ENCODE measurements around the gene PRDM1.
A peak's percentile ranks its signal among the peaks of the same experiment; 100 is the strongest.
"Not testable (repeated sequence)": the region's sequence is repeated elsewhere in the genome, so short reads cannot be mapped to it uniquely, and the experiment has no call there.

The PRDM1 gene

GRCh38 chr6:106142876-106143431 lies 56.8 kb downstream of the PRDM1 start:
- no peak for DNase-seq

- no peak for DNase-seq
Observed at GRCh38 chr6:106143665-106144064, 57.5 kb downstream of the PRDM1 start.

DNA sequence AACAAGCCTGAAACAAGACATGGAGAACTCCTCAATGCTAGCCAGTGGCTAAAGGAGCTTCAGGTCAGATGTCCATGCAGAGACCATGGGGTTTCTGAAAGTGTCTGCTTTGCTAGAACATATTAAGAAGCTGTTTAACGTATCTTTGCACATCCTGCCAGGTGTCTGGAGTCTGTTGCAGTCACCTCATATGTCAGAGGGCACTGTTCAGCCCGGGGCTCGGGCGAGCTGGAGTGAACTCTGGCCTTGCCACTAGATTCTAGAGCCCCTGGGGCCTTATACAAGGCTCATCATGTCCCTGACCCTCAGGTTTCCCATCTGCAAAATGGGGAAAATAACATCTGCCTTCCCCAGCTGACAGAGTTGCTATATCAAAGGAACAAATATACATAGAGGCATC lies 59.0 kb downstream of the PRDM1 start:
- no peak for DNase-seq

- DNase-seq = peak; percentile 67
Observed at GRCh38 chr6:106145741-106146227, 59.6 kb downstream of the PRDM1 start.

GRCh38 chr6:106146852-106147351 lies 60.8 kb downstream of the PRDM1 start:
- no peak for DNase-seq

- DNase-seq = no peak
Observed at GRCh38 chr6:106147476-106147875, 61.3 kb downstream of the PRDM1 start.

- DNase-seq = no peak
Observed at GRCh38 chr6:106149472-106150069, 63.4 kb downstream of the PRDM1 start.

- DNase-seq = not testable (repeated sequence)
Observed at GRCh38 chr6:106152476-106152875, 66.3 kb downstream of the PRDM1 start.

DNA sequence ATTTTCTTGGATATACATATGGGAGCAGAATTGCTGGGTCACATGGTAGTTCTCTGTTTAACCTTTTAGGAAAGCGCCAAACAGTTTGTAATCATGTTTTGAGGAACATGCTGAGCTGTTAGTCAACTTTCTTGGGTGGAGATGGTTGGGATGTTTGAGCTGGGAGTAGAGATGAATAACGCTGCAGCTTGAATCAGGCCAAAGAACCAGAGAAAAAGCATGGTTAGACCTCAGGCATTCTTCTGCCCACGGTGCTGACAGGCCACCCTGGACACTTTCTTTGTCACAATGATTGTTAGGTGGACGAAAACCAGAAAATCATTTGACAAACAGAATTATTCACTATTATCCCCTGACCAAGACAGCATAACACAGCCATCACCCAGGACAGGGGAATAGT lies 66.8 kb downstream of the PRDM1 start:
- DNase-seq = no peak

DNA sequence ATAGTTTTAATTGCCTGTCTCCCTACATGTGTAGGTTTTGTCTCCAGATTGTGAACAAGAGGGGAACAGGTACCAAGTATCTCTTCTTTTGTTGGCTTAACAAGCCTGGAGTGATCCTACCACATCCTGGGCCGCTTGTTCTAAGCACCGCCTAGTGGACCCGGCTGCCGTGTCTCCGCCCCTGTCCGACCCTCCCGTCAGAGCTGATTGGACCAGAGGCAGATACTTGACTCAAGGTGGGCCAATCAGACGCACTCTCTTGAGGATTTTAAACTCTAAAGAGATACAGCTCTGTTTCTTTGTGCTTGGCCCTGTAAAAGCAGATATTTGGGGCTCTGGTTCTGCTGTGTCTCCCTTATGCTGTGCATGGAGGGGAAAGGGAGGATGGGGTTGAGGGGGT lies 68.2 kb downstream of the PRDM1 start:
- DNase-seq = no peak

DNA sequence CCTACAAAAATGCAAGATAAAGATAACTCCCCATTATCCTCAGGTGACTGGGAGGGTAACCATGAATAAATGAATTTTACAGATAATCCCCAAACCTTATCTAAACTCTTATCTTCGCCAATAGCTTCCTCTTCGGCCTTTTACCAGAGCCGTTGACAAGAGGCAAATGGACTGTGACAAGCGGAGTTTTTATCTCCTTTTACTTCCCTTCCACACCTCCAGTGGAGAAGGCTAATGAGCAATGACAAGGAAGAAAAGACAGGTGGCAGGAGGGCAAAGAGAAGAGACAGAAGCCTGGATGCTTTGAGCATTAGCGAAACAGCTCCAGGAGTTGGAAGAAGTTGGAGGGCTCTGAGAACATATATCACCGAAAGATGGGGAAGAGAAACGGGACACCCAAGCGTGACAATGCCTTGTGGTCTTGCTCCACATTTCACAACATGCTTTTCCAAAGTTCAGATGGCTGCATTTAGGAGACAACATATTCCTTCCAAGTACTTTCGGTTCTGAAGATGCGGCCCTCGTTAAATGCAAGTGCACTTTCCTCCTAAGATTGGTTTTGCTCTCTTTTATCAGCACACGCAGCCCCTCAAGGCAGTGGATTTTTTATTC lies 69.2 kb downstream of the PRDM1 start:
- no peak for DNase-seq

GRCh38 chr6:106156413-106156812 lies 70.3 kb downstream of the PRDM1 start:
- DNase-seq = no peak

GRCh38 chr6:106156863-106157262 lies 70.7 kb downstream of the PRDM1 start:
- no peak for DNase-seq

DNA sequence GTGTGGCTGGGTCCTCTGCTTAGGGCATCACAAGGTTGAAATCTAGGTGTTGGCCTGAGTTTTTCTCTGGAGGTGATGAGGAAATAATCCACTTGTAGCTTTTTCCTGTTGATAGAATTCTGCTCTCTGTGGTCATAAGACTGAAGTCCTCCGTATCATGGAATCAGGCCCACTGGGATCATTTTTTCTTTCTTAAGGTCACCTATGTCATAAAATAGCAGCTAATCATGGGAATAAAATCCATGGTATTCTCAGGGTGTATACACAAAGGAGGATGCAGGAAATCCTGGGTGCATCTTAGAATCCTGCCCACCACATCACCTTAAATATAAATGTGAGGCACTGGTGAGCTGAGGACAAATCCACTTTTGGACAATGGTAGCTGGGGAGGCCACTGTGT lies 72.7 kb downstream of the PRDM1 start:
- no peak for DNase-seq

Measured in activated effector memory CD4-positive, alpha-beta T cell treated with anti-CD3 and anti-CD28 coated beads, Interleukin-2, amount 50 U/mL, for 16 hours (primary cell).